ENCODE data around the gene NTF3.

Gene NTF3

DNA sequence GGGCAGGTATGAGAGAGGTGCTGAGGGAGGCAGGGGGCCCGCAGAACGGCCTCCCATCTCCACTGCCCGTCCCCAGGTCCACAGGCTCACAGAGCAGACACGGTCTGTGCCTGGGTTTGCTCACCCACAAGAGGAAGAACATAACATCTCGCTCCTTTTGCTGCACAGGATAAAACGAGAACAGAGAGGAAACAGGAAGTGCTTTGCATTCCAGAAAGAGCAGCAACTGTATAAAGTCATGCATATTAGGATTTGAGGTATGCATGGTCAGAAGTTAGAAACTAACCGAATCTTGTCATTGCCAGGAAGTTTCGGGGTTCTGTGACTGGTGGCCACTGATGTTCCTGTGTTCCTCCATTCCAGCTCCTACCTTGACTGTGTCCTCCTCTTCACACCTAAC is 25.0 kb downstream of the NTF3 start:
- DNase-seq (ENCODE audit: low read depth, low spot score), result no peak

DNA sequence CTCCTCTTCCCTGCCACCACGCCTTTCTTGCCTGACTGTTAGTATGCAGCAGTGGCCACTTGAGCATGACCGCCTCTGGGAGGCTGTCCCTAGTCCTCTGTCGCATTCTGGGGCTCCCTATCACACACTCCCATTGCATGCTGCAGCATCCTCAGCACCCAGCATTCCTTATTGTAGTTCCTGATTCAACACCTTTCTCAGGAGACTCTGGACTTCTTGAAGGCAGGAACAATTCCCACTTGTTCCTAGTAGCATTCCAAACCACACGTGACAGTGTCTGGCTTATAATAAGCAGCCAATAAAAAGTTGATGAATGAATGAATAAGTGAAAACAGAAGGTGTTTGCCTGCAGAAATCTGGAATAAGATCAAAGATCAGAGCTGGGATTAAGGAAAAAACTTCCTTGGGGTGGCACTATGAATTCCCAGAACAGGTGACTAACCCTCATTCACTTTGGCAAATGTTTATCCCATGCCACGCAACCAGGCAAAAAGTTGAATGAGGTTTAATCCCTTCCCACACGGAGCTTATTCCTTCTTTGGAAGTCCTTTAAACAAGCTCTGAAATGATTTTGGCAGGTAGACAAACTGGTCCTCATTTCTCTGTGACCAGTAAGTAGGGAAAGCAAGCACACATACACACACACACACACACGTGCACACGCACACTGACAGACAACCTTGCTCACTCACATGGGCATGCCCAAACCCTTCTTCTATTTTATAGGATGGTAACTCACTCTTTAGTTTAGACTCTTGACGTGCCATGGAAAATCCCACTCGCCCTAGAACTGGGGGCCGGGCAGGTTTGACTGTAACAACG is 26.5 kb downstream of the NTF3 start:
- no peak for DNase-seq (ENCODE audit: low read depth, low spot score)

DNA sequence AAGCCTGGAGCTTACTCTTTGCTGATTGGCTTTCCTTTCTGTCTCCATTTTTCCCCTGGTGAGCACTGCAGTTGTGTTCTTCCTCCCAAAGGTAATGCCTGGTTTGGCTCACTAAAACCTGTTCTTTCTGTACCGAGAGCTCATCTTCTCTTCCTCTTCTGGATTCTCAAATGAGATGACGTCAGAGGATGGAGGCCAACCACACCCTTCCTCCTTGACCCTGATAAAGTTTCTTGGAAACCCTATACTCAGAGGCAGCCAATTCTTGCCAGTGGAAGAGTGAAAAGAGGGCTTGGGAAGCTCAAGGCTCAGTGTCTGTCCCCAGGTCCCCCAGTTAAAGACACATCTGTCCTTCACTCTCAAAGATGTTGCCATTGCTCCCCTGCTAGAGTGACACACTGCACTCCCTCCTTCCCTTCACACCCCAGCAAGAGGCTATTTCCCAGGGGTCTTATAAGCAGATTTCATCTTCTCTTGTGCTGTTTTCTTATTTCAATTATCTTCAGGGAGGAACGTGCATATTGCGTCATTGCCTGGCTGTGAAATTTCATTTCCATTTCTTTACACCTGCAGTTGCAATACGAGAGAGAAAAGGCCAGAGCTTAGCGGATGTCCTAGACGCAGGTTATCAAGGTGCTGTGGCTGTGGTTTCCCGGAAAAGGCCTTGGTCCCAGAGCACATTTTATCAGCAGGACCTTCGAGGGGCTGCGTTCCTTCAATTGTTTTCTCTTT is 27.3 kb downstream of the NTF3 start:
- DNase-seq (ENCODE audit: low read depth, low spot score), result no peak

DNA sequence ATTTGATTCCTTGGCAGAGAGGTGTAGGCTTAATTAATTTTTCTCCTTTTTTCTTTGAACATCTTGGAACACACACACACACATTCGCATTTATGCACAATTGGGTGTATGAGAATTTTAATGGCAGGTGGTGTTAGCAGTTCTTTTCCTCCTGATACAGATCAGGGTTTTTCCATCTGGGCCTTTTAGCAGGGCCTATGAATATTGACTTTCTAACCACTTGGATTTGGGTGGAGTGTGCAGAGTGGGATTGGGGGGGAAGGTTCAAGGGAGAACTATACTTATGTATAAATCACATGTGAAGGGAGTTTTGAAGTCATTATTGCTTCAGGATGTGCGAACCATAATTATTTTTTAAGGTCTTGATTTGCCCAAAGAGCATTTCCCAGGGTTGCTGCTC is 28.9 kb downstream of the NTF3 start:
- no peak for DNase-seq (ENCODE audit: low read depth, low spot score)

DNA sequence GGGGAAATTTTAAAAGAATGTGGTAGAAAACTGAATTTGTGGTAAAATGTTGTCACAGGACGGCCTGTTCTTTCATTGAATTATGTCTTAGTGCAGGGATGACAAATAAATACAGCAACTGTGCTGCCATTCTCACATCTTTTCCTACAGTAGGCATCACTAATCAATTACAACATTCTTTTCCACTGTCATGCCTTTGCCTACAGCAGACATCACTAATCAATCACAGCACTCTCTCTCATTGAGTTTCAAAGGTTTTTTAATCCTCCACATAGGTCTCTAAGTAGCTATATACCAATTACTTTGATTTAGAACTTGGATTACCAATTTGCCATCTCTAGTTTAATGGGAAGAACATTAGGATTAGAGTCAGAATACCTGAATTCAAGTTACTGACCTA is 30.1 kb downstream of the NTF3 start:
- no peak for DNase-seq (ENCODE audit: low read depth, low spot score)

DNA sequence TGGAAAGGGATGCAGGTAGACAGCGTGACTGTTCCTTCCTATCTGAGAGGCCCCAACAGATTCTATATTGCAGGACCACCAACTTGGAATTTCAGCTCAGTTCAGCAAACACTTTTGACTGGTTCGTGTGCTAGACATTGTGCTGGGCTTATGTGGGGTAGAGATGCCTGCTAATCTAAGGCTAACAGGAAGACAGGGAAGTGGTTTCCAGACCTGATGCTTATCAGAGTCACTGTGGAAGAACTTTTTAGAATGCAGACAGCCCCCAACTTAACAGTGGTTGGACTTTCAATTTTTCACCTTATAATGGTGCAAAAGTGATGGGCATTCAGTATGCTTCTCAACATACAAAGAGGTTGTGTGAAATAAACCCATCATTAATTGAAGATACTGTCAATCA is 32.2 kb downstream of the NTF3 start:
- no peak for DNase-seq (ENCODE audit: low read depth, low spot score)

DNA sequence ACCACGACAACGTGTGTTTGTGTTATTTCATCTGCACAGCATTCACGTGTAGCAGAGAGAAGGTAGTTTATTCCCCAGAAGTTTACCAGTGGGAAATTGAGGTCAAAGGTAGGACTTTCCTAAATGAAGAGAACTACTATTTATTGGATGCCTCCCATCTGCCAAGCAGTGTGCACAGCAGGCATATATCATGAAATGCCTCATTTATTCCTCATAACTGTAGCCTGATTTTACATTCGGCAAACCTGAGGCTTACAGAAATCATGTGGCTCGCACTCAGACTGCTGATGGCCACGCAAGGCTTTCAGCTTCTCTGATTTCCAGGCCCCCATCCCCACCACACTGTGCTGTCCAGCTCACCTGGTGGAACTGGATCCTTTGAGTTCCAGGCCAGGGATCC is 33.5 kb downstream of the NTF3 start:
- no peak for DNase-seq (ENCODE audit: low read depth, low spot score)

DNA sequence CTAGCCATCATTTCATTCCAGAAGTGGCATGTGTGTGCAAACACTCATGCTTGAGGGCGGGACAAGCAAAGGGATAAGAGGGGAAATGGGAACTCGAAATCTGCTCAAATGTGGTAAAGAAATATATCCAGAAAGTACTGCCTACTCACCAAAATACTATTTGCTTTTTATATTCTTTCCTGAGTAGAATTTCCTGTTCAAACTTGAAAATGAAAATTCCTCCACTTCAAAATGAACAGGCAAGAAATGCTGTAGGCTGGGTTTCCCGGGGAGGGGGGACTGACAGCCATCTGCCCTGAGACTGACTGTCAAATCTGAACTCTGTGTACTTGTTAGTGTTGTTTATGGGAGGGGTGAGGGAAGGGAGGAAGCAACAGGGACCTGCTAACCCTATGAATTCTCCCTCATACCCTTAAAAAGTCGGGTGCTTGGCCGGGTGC is 34.6 kb downstream of the NTF3 start:
- no peak for DNase-seq (ENCODE audit: low read depth, low spot score)

DNA sequence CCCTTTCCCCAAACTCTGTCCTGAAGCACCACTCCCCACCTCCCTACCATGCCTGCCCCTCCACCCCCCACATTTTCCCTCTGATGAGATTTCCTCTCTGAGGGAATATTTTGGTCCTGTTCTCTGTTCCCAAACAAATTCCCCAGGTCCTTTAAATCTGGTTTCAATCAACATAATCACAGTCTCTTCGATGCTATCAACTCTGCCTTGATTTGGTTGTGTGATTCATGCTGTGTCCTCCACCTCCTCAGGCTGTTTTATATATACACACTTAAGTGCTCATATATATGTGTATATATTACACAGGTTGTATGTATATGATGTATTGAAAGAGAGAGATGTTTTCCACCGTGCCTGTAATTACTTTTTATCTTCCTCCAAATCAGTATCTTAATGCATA is 36.0 kb downstream of the NTF3 start:
- DNase-seq (ENCODE audit: low read depth, low spot score), result no peak

DNA sequence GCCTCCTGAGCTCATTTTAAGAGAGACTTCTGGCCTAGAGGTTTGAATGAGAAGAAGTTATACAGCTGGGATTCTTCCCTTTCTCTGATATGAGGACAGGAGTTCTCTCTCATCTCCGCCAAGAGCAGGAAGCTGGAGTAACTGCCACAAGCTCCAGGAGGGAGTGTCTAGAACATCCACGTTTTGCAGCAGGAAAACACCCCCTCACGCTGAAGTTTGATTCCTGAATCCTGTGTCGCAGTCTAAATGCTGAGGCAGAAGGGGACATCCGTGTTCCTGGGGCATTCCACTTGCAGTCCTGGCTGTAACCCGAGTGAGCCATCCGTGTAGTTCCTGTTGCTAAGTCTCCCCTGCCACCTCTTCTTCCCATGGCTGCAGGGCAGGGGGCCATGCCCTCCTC is 38.3 kb downstream of the NTF3 start:
- DNase-seq (ENCODE audit: low read depth, low spot score), result no peak

DNA sequence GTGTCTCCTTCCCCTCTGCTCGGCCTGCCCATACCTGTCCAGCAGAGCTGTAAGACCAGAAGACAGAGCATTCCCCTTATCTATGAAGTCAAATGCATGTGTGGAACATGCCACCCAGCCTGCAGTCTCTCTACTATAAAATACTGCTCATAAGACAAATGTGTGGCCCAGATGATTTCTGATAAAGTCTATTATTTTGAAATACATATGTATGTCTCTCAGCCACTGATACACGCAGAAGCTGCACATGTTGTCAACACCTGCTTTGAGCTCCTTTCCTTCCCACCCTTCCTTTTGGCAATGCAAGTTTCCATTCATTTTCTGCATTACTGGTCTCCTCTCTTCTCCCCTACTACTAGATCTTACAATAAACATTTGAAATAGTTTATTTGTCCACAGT is 38.8 kb downstream of the NTF3 start:
- no peak for DNase-seq (ENCODE audit: low read depth, low spot score)

DNA sequence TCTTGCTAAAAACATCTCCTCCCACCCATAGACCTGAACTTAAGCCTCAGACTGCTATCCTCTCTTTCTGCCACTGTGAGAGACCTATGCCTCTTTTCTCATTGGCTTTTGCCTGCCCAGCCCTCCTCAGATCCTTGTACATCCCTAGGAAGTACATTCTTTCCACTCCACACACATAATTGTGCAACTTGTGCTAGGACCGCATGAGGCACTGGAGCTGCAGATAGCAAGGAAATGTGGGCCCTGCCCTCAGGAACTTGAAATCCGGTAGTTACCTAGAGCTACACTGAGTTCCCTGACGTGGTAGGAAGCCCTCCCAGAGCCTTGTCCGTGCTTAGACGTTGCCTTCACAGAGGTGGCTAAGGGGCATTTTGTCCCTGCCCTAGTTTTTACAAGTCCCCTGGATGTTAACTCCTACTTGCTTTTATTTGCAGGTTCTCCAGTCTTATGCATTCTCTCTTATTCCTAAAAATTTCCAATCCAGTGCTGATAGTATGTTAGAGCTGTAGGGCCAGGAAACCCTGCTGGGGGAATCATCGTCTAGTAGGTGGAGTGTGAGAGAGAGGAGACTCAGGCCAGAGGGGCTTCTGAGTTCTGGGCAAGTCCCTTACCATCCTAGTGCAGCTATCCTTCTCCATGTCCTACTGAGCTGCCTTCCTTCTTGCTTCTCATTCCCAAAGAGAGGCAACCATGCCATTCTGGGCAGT is 41.3 kb downstream of the NTF3 start:
- no peak for DNase-seq (ENCODE audit: low read depth, low spot score)

DNA sequence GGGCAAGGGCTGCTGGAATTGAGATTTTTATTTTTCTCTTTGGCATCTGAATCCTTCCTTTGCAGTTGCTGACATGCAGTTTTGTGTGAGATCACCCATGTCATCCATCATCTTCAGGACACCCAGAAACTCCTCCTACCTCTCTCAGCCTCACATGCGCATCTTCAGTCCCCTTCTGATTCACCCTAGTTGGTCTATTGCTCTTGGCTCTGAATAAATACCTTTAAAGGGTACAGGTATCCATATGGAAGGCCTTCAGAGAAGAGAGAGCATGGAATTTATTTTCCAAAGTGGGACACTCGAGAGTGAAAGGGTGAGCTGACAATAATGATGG is 41.8 kb downstream of the NTF3 start:
- DNase-seq (ENCODE audit: low read depth, low spot score), result no peak

DNA sequence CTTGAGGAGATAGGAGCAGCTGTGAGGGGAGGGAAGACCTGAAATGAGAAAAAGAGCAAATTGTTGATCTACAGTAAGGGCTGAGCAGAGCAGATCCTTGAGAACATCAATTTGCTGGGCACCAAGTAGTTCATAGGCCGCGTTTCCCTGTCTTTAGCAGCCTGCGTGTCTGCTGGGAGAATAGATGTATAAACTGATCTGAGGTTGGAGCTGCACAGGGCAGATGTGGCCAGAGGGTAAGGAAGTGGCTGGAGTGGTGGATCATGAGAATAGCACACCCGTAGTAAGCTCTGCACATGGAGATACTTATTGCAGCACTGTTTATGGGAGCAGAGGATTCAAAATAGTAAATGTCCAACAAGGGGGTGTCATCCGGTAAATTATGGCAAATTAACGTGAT is 44.4 kb downstream of the NTF3 start:
- no peak for DNase-seq (ENCODE audit: low read depth, low spot score)

DNA sequence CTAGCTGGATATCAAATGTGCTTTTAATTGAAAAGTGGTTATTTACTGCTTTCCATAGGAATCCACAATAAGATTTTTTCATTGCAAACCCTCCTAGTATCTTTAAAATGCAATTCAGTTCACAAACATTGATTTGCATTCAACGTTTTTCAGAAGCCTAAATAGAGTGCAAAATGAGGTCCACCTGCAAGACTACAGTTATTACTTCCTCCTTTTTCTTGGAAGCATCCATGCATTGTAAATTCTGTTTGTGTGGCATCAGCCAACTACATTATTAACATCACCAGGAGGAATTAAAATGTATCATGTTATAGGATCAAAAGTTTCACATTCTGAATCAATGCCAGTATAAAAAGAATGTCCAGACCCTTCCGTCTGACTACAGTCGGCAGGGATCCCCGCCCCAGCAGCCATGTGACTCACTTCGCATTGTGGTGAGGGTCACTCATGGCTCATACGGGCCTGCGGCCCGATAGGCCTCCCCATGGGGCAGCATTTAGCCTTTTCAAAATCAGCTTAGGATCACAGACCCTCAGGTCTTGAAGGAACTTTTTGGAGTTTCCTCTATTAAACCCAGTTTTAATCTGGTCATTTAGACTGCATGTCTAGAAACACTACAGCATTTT is 46.3 kb downstream of the NTF3 start:
- DNase-seq (ENCODE audit: low read depth, low spot score), result no peak

DNA sequence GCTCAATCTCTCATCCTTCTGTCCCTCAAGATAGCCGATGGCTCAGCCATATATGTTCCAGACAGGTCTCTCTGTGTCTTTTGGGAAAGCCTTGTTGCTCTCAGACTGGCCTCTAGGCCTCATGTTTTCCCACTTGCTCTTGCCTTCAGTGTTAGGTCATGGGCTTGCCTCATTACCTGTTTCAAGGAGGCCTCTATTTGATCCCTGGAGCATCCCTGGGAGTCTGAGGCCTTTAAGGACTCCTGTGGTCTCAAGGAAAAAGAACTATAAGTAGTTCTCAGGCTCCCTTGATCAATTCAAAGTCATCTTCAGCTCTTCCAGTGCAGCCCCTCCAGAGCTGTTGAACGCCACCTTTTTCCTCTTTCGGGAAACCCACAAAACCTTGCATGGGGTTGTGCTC is 47.9 kb downstream of the NTF3 start:
- no peak for DNase-seq (ENCODE audit: low read depth, low spot score)

DNA sequence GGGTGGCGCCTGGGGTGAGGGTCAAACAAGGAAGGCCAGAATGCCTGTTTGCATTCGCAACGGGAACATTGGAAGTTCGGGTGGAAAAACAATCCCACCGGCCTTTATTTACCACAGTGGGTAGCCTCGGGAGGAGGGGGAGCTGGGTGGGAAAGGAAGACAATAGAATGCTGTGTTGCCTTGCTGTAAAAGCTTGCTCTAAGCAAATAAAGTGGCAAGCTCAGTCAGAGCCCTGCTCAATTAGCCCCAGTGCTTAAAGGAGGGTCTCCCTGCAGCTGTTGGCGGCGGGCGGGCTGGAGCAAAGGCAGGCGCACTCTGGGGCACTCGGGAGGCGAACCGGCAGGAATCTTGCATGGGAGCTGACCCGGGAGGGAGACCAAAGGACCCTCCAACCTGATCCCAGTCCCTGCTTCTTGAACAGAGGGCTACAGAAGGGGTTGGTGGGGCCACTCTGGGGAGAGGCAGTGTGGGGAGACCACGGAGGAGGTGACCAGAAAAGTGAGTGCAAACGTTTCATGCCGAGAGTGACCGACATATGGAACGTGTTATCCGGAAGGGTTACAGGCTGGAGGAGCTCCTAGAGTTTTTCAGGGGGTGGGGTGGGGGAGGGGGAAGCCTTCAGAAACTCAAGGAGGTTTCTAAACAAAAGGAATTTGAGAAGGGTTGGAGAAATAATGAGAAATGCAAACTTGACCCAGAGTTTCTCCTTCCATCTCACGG is 48.5 kb downstream of the NTF3 start:
- no peak for DNase-seq (ENCODE audit: low read depth, low spot score)

DNA sequence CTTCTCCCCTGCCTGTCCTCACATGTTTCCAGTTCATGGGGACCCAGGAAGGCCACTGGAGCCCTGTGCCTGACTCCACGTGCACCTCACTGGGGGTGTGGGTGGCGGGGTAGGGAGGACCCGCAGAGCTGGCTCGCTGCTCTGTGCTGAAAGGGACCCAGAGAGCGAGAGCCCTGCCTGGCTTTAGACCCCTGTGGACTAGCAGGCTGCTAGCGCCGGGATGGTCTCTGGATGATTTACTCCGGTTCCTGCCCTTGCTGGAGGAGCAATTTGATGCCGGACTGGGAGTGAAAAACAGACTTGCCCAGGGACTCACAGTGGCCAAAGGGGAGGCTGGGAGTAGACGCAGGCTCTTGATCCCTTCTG is 49.0 kb downstream of the NTF3 start:
- DNase-seq (ENCODE audit: low read depth, low spot score), result no peak

DNA sequence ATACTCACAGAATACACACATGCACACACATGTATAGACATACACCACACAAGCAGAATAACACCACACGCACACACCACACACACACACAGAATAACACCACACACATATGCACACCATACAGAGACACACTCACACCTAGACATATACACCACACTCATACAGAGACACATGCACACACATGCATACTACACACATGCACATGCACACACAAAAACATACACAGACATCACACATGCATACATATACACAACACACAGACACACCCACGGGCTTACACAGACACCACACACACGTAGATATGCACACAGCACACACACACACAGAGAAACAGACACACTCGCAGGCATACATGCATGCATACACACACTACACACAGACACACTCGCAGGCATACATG is 49.7 kb downstream of the NTF3 start:
- DNase-seq (ENCODE audit: low read depth, low spot score), result no peak

DNA sequence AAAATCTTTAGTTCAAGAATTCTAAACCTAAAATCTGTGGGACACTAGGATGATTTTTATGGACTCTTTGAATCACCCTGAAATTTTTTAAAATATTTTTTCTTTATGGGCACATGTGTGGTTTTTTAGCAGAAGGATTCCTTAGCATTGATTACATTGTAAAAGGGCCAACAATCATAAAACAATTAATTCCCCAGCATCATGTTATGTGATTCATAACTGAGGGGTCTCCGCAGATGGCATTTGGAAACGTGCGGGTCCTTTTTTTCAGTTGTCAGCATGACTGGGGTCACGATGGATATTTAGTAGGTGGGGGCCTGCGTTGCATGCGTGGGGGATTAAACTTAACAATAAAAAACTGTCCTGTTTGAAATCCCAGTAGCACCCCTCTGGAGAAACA is 52.5 kb downstream of the NTF3 start:
- DNase-seq (ENCODE audit: low read depth, low spot score), result no peak

DNA sequence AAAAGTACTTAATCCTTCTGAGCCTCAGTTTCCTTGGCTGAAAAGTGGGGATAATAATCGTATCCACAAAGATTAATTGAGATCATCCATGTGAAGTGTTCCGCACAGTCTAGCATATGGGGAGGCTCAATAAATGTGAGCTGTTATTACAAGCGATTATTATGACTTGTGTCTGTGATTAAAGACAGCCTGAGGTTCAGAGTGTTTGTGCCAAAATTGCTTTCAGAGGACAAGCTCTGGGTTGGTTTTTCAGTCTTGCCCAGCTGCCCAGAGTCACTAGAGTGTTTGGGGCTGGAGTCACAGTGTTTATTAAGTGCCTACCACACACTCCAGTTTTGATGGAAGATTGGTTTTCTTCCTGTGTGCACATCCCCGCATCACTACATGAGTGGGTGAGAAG is 53.5 kb downstream of the NTF3 start:
- DNase-seq (ENCODE audit: low read depth, low spot score), result no peak

DNA sequence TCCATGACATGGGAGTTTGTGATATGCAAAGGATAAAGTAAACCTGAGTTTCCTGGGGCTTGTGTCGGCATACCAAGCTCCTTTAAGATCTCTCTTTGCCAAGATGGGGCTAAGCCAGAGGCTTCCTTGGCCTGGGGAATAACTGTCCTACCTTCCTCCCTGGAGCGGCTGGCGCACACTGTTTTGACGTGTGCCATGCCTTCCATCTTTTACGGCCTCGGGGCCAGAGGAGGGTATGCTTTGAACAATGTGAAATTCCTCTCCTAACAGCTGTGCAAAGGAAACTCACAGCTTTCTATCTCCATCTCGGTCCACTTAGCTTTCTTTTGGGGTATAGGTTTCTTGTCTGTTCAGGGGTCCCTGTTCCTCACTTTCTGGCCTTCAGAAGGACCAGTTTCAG is 55.2 kb downstream of the NTF3 start:
- no peak for DNase-seq (ENCODE audit: low read depth, low spot score)

Data from brain pericyte (primary cell).